ENCODE data around the gene JPH3.

Gene JPH3

DNA sequence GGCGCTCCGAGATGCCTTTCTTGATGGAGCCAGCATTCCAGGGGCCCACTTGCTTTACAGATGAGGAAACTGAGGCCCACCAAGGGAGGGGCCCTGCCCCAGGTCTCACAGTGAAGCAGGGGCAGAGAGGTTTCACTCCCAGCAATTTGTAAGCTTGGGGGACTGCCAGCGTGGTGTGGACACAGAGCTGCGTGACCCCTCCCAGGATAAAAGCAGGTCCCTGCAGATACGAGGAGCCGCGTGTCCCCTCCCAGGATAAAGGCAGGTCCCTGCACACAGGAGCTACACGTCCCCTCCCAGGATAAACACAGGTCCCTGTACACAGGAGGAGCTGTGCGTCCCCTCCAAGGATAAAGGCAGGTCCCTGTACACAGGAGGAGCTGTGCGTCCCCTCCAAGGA, 11.7 kb downstream of the JPH3 start:
- H3K4me1 ChIP-seq (ENCODE audit: control insufficient read depth, low read length) = no peaks in the 10 kb centered on the region
- 0 out of 2 replicates have a peak, but pooled peaks cover 6% of the 10 kb centered on the region for H4K20me1 ChIP-seq (ENCODE audit: control insufficient read depth, insufficient read depth, low read depth, low read length)
- H3K36me3 ChIP-seq (ENCODE audit: control insufficient read depth, low read length) = no peaks in the 10 kb centered on the region
- H3K27ac ChIP-seq (ENCODE audit: low read depth, low read length) = no peak overlapping the region
- no peaks in the 10 kb centered on the region for H3K9me2 ChIP-seq (replicated peaks; ENCODE audit: control insufficient read depth, low read length)
- TF ChIP-seq EZH2phosphoT487 (IDR thresholded peaks at IDR 0.05; ENCODE audit: borderline replicate concordance, low read length) (no peak), CTCF (IDR thresholded peaks at IDR 0.05; ENCODE audit: low read depth, low read length, poor library complexity, severe bottlenecking) (no peak)
- H3K9me3 ChIP-seq (ENCODE audit: control insufficient read depth, insufficient read depth, low read length) = no peaks in the 10 kb centered on the region
- H3K27me3 ChIP-seq (ENCODE audit: control insufficient read depth, low read length) = peaks cover 3% of the 10 kb centered on the region; the same call in 1 of the 2 replicates
- H3K4me2 ChIP-seq (ENCODE audit: low read length) = no peak overlapping the region
- H3F3A ChIP-seq (ENCODE audit: control insufficient read depth, insufficient read depth) = no peaks in the 10 kb centered on the region
- H3K79me2 ChIP-seq (ENCODE audit: control insufficient read depth, low read length) = no peaks in the 10 kb centered on the region
- no peak overlapping the region for H3K4me3 ChIP-seq (ENCODE audit: low read length)

- H3K27me3 ChIP-seq (ENCODE audit: control insufficient read depth, low read length) = peaks cover 3% of the 10 kb centered on the region; the same call in 1 of the 2 replicates
- TF ChIP-seq EZH2phosphoT487 (IDR thresholded peaks at IDR 0.05; ENCODE audit: borderline replicate concordance, low read length) (no peak), CTCF (IDR thresholded peaks at IDR 0.05; ENCODE audit: low read depth, low read length, poor library complexity, severe bottlenecking) (no peak)
Observed at GRCh38 chr16:87615621-87616041, 13.3 kb downstream of the JPH3 start.

DNA sequence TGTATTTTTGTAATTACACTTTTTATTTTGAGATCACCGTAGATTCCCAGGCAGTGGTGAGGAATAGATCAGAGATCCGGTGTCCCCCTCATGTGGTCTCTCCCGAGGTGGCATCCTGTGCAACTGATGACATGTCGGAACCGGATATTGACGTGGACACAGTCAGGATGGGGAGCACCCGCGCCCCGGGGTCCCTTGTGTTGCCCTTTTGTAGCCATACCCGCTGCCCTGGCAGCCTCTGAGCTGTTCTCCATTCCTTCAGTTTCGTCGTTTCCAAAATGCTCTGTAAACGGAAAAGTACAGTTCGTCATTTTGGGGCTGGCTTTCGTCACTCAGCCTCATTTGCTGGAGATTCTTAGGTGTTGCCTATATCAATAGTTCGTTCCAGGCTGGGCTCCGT, 14.2 kb downstream of the JPH3 start:
- Histone ChIP-seq H3K4me3 (ENCODE audit: low read length) (no peak overlapping the region), H4K20me1 (ENCODE audit: control insufficient read depth, insufficient read depth, low read depth, low read length) (no peaks in the 10 kb centered on the region), H3K79me2 (ENCODE audit: control insufficient read depth, low read length) (no peaks in the 10 kb centered on the region), H3K9me2 (replicated peaks; ENCODE audit: control insufficient read depth, low read length) (no peaks in the 10 kb centered on the region), H3K27me3 (ENCODE audit: control insufficient read depth, low read length) (no peaks in the 10 kb centered on the region), H3K9me3 (ENCODE audit: control insufficient read depth, insufficient read depth, low read length) (no peaks in the 10 kb centered on the region), H3K4me2 (ENCODE audit: low read length) (no peak overlapping the region), H3F3A (ENCODE audit: control insufficient read depth, insufficient read depth) (no peaks in the 10 kb centered on the region), H3K4me1 (ENCODE audit: control insufficient read depth, low read length) (no peaks in the 10 kb centered on the region), H3K36me3 (ENCODE audit: control insufficient read depth, low read length) (no peaks in the 10 kb centered on the region), H3K27ac (ENCODE audit: low read depth, low read length) (no peak overlapping the region)
- no peak for TF ChIP-seq EZH2phosphoT487 (IDR thresholded peaks at IDR 0.05; ENCODE audit: borderline replicate concordance, low read length)
- TF ChIP-seq CTCF (IDR thresholded peaks at IDR 0.05; ENCODE audit: low read depth, low read length, poor library complexity, severe bottlenecking) = no peak

More at GRCh38 chr16:87615621-87616041, 13.3 kb downstream of the JPH3 start:
- no peaks in the 10 kb centered on the region for H3K4me1 ChIP-seq (ENCODE audit: control insufficient read depth, low read length)
- H3K9me3 ChIP-seq (ENCODE audit: control insufficient read depth, insufficient read depth, low read length) = no peaks in the 10 kb centered on the region
- no peaks in the 10 kb centered on the region for H3K36me3 ChIP-seq (ENCODE audit: control insufficient read depth, low read length)
- no peak overlapping the region for H3K27ac ChIP-seq (ENCODE audit: low read depth, low read length)
- 0 out of 2 replicates have a peak, but pooled peaks cover 6% of the 10 kb centered on the region for H4K20me1 ChIP-seq (ENCODE audit: control insufficient read depth, insufficient read depth, low read depth, low read length)
- no peaks in the 10 kb centered on the region for H3F3A ChIP-seq (ENCODE audit: control insufficient read depth, insufficient read depth)
- no peak overlapping the region for H3K4me3 ChIP-seq (ENCODE audit: low read length)
- no peak overlapping the region for H3K4me2 ChIP-seq (ENCODE audit: low read length)
- no peaks in the 10 kb centered on the region for H3K79me2 ChIP-seq (ENCODE audit: control insufficient read depth, low read length)
- no peaks in the 10 kb centered on the region for H3K9me2 ChIP-seq (replicated peaks; ENCODE audit: control insufficient read depth, low read length)

Data from DOHH2 (cell line).